Gastrocnemius medialis (tissue), 4 donors: Measurements from ENCODE around the gene AGAP1.

Experiments used
- CTCF ChIP-seq, 5 experiments: fragments of 450-650 bp in 3 of 5; fragments of 200-600 bp in 2 of 5; sonication (generic) in 2 of 5; IDR thresholded peaks in 4 of 5; conservative IDR thresholded peaks in 1 of 5; 1 replicate in 4 of 5; 2 replicates in 1 of 5; pipeline ENCODE4 v1.5.1; 2016 to 2019; ENCODE audit warnings: antibody characterized with exemption in 5 of 5, mild to moderate bottlenecking in 3 of 5, moderate library complexity in 3 of 5
- POLR2A ChIP-seq, 2 donors: fragments of 450-650 bp; IDR thresholded peaks; one replicate each; pipeline ENCODE4 v1.6.1; 2017; ENCODE audit warnings: antibody characterized with exemption in 2 of 2, mild to moderate bottlenecking in 2 of 2, moderate library complexity in 2 of 2

DNA sequence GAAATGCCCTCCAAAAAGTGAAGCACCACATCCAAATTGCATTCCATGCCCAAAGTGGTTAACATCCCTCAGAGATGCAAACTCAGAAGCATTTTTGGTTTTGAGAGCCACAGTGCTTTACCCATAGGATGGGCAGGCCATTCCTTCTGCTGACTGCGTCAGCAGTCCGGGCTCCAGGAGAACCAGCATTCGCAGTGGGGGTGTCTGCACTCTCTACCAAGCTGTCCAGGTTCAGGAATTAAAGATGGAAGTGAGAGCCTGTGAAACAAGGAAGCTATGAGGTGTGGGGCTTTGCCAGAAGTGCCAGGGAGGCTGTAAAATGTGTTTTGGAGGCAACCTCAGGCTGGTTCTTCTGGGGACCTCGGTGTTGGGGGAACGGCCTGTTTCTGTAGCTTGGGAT, 205.7 kb downstream of the AGAP1 start:
- TF ChIP-seq CTCF (IDR thresholded peaks at IDR 0.05 in 4 of 5, conservative IDR thresholded peaks at IDR 0.05 in 1 of 5), result no peak
- no peak for TF ChIP-seq POLR2A (IDR thresholded peaks at IDR 0.05)
